Measurements from ENCODE around the gene SLC37A3. TPM values are rescaled to one million over a fixed set of nuclear protein-coding genes. Genes with fewer than 3 reads are reported as not detected.

SLC37A3 gene
- total and polyA plus RNA-seq, 9 donors, result 30.6 to 74.6 (median 39.4) TPM

- no peaks in the 10 kb centered on the region for H3K27me3 ChIP-seq
- no peak for DNase-seq
- TF ChIP-seq EP300 (IDR thresholded peaks at IDR 0.05) (no peak), CTCF (IDR thresholded peaks at IDR 0.05) (no peak), POLR2A (IDR thresholded peaks at IDR 0.05) (no peak)
- intact Hi-C loops (cut with DNase I), result loop anchor here in 2 of 4 donors (5.0 kb wide), 1 partner anchor 150 kb away; the partner anchor contains the start of gene KDM7A (in 2 of the 2)
- WGBS, 3 donors, result 71 to 87% (median 77%) methylated on average over 7 of the region's 7 CpGs
- no peak overlapping the region for H3K27ac ChIP-seq
- no peak overlapping the region for H3K4me3 ChIP-seq
- no peaks in the 10 kb centered on the region for H3K9me3 ChIP-seq
- no peaks in the 10 kb centered on the region for H3K36me3 ChIP-seq
- no peaks in the 10 kb centered on the region for H3K4me1 ChIP-seq (ENCODE audit: insufficient read depth)
These were observed 71.1 kb downstream of the SLC37A3 start for GRCh38 chr7:140327261-140327661.

DNA sequence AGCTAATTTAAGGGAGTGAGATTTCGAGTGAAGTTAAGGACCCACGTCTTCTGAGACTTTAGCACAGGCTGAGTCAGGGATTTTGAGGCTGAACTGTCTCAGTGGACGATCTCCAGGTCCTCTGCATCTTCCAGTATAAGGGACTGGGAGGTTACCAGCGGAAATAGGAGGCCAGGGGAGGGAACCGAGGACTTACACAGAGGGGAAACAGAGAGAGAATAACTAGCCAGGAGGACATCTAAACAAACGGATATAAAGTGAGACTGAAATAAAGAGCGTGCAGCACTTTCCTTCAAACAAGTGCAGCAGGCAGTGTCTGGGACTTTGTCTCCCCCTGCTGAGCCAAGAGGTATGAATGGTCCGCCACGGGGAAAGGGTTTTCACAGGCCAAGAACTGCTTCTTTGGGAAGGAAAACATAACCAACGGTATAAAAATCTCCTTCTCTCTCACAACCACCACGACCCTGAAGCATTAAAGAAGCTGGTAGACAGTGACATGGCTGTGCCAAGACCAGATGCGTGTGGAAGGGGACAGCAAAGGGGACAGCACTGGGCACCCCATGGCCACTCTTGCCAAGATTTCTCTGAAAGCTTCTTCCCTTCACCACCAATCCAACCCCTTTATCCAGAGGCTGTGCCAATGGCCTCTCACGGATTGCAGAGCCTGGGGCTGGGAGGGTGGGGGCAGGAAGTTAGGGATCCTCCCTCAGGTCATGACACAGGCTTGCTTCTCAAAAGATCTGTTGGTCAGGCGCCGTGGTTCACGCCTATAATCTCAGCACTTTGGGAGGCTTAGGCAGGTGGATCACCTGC, 72.0 kb downstream of the SLC37A3 start:
- TF ChIP-seq CTCF (IDR thresholded peaks at IDR 0.05) (peak; percentile 25 to 44 (median 38)), EP300 (IDR thresholded peaks at IDR 0.05) (no peak), POLR2A (IDR thresholded peaks at IDR 0.05) (no peak)
- 21 to 23% (median 22%) methylated on average over 16 of the region's 16 CpGs for WGBS, 3 donors
- no peak overlapping the region for H3K4me3 ChIP-seq
- no peaks in the 10 kb centered on the region for H3K36me3 ChIP-seq
- intact Hi-C loops (cut with DNase I), result loop anchor here in 2 of 4 donors (5.0 kb wide), 1 partner anchor 149 kb away; the partner anchor contains the start of gene KDM7A (in 2 of the 2)
- no peak overlapping the region for H3K27ac ChIP-seq
- no peaks in the 10 kb centered on the region for H3K4me1 ChIP-seq (ENCODE audit: insufficient read depth)
- H3K27me3 ChIP-seq, result no peaks in the 10 kb centered on the region
- no peaks in the 10 kb centered on the region for H3K9me3 ChIP-seq
- DNase-seq, result peak; percentile 63 to 74 (median 71)

DNA sequence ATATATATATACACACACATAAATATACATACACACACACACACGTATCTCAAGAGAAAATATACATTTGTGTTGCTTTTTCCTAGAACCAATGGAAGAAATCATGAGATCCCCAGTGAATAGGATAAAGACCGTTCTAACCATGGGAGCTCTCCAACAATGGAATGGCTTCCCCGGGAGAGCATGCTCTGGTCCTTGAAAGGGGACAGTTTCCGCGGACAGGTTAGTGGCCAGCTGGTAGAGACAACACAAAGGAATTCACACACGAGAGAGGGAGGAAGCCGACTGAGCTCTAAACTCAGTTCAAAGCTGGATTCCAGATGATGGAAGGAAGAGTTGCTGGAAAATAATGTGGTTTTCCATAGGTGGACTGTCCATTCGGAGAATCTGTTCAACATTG, 72.7 kb downstream of the SLC37A3 start:
- TF ChIP-seq CTCF (IDR thresholded peaks at IDR 0.05), result no peak
- TF ChIP-seq POLR2A (IDR thresholded peaks at IDR 0.05), result no peak
- no peak for TF ChIP-seq EP300 (IDR thresholded peaks at IDR 0.05)
- no peaks in the 10 kb centered on the region for H3K27me3 ChIP-seq
- no peaks in the 10 kb centered on the region for H3K9me3 ChIP-seq
- H3K27ac ChIP-seq, result no peak overlapping the region
- no peak for DNase-seq
- 74 to 78% (median 75%) methylated on average over 8 of the region's 8 CpGs for WGBS, 3 donors
- H3K4me1 ChIP-seq (ENCODE audit: insufficient read depth), result no peaks in the 10 kb centered on the region
- intact Hi-C loops (cut with DNase I), result loop anchor here in 2 of 4 donors (5.0 kb wide), 1 partner anchor 148 kb away; the partner anchor contains the start of gene KDM7A (in 2 of the 2)
- H3K4me3 ChIP-seq, result no peak overlapping the region
- H3K36me3 ChIP-seq, result no peaks in the 10 kb centered on the region

DNA sequence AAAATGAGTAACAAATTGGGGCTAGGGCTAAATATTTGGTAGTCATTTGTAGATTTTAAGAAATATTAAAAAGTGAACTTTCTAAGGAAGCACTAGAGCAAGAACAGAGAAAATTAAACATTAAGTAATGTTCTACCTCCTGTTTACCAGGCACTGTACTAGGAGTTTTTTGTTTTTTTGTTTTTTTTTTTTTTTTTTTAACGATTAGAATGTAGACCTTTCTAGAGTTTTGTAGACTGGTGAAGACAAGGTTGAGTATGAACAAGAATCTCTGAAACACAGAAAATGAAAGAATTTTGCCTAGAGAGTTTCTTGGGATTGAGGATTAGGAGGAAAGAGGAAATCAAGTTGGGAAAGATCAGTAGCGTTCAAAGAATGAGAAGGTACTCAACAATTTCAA, 73.6 kb downstream of the SLC37A3 start:
- H3K9me3 ChIP-seq, result no peaks in the 10 kb centered on the region
- H3K27ac ChIP-seq, result no peak overlapping the region
- H3K27me3 ChIP-seq, result no peaks in the 10 kb centered on the region
- intact Hi-C loops (cut with DNase I), result loop anchor here in 2 of 4 donors (5.0 kb wide), 1 partner anchor 147 kb away; the partner anchor contains the start of gene KDM7A (in 2 of the 2)
- 92 to 94% (median 93%) methylated on average over 2 of the region's 2 CpGs for WGBS, 3 donors
- TF ChIP-seq EP300 (IDR thresholded peaks at IDR 0.05) (no peak), CTCF (IDR thresholded peaks at IDR 0.05) (no peak), POLR2A (IDR thresholded peaks at IDR 0.05) (no peak)
- no peaks in the 10 kb centered on the region for H3K36me3 ChIP-seq
- DNase-seq, result no peak
- H3K4me1 ChIP-seq (ENCODE audit: insufficient read depth), result no peaks in the 10 kb centered on the region
- no peak overlapping the region for H3K4me3 ChIP-seq

All from ovary (tissue), 9 donors.